HepG2 (cell line): Measurements from ENCODE around the gene LRP1B. TPM values are rescaled to one million over a fixed set of nuclear protein-coding genes. Genes with fewer than 3 reads are reported as not detected.

Experiments used
- ATAC-seq: fragments of 200-7000 bp; cut with Tn5 transposase; 3 replicates; pipeline ENCODE4 v1.9.1; 2020; ENCODE audit warnings: mild to moderate bottlenecking, moderate library complexity
- BruUV-seq: library from RNA; stranded (reverse); fragments of 400-500 nt; replicated peaks from 2 replicates; lab custom pipeline; 2021; lab: Mats Ljungman, UMichigan
- CTCF ChIA-PET: fragments of 300-600 bp; formaldehyde crosslinking; extraction: SDS; loops from one replicate; lab custom pipeline; 2021; ENCODE audit warnings: low total read pairs, inconsistent platforms, low intra/inter-chr PET ratio; lab: Yijun Ruan, JAX
- POLR2A ChIA-PET: fragments of 350-600 bp; sonication (Branson Sonifier 250); formaldehyde crosslinking; loops from one replicate; lab custom pipeline; 2020; ENCODE audit warnings: antibody characterized with exemption, inconsistent platforms; lab: Yijun Ruan, JAX
- DNase-seq: peaks from one replicate; pipeline ENCODE4 v3.0.0-alpha.2; 2015; ENCODE audit warnings: low spot score
- FAIRE-seq: peaks from 3 replicates; lab custom pipeline; 2011; peaks lifted over from hg19 to GRCh38; lab: Jason Lieb, UNC
- H2AFZ ChIP-seq: one replicate; pipeline ENCODE4 v1.6.1; 2011; ENCODE audit warnings: low read length, inconsistent platforms
- H3K27ac ChIP-seq: fragments of 300-600 bp; 3 replicates; pipeline ENCODE4 v1.8.0; 2011; ENCODE audit warnings: mixed run types, mild to moderate bottlenecking, mixed read lengths, low read length, inconsistent platforms; ENCODE audit not compliant: insufficient read depth; ENCODE audit errors: extremely low read length
- H3K27me3 ChIP-seq, 2 experiments: fragments of 200-600 bp in 1 of 2; 2 replicates in 1 of 2; 3 replicates in 1 of 2; pipeline versions ENCODE4 v1.6.0 to v1.8.0; 2011; ENCODE audit warnings: low read length in 2 of 2, mild to moderate bottlenecking in 2 of 2, moderate library complexity in 2 of 2, inconsistent platforms in 1 of 2; ENCODE audit not compliant: insufficient read depth in 2 of 2, control insufficient read depth in 1 of 2
- H3K36me3 ChIP-seq, 2 experiments: fragments of 200-600 bp in 1 of 2; replicated peaks in 1 of 2; 2 replicates in 1 of 2; 3 replicates in 1 of 2; pipeline versions ENCODE4 v1.5.1 to v1.8.0; 2011; ENCODE audit warnings: low read length in 2 of 2, inconsistent platforms in 1 of 2; ENCODE audit not compliant: insufficient read depth in 2 of 2, control insufficient read depth in 1 of 2
- H3K4me1 ChIP-seq: 2 replicates; pipeline ENCODE4 v1.5.1; 2012; ENCODE audit warnings: low read length, inconsistent platforms; ENCODE audit not compliant: insufficient read depth
- H3K4me2 ChIP-seq: 2 replicates; pipeline ENCODE4 v1.6.0; 2011; ENCODE audit warnings: low read depth, low read length, inconsistent platforms
- H3K4me3 ChIP-seq, 3 experiments: fragments of 200-600 bp in 1 of 3; sonication (generic), shearing (Covaris generic) in 1 of 3; replicated peaks in 1 of 3; 2 replicates each; pipeline ENCODE4 v1.5.1; 2011 to 2016; ENCODE audit warnings: low read length in 3 of 3, inconsistent platforms in 2 of 3, low read depth in 2 of 3, mild to moderate bottlenecking in 2 of 3, control low read depth in 1 of 3, mixed read lengths in 1 of 3; ENCODE audit not compliant: insufficient read depth in 1 of 3
- H3K79me2 ChIP-seq: one replicate; pipeline ENCODE4 v1.6.1; 2011; ENCODE audit warnings: low read length, inconsistent platforms; ENCODE audit not compliant: insufficient read depth
- H3K9ac ChIP-seq: 2 replicates; pipeline ENCODE4 v1.6.0; 2011; ENCODE audit warnings: mild to moderate bottlenecking, low read depth, low read length, inconsistent platforms; ENCODE audit not compliant: insufficient read depth
- H3K9me3 ChIP-seq: 2 replicates; pipeline ENCODE4 v1.5.1; 2012; ENCODE audit warnings: mild to moderate bottlenecking, low read length
- H4K20me1 ChIP-seq: 2 replicates; pipeline ENCODE4 v1.6.0; 2011; ENCODE audit warnings: inconsistent platforms, mild to moderate bottlenecking, low read length, moderate library complexity; ENCODE audit not compliant: insufficient read depth
- ATAD3A ChIP-seq: sonication (generic); formaldehyde crosslinking; IDR thresholded peaks from 2 replicates; pipeline ENCODE4 v1.4.0; 2020; ENCODE audit warnings: missing genetic modification reagents
- CHCHD3 ChIP-seq: sonication (generic); formaldehyde crosslinking; IDR thresholded peaks from 2 replicates; pipeline ENCODE4 v1.8.0; 2022; ENCODE audit warnings: mild to moderate bottlenecking, missing genetic modification reagents, moderate library complexity
- MAFF ChIP-seq: IDR thresholded peaks from 2 replicates; pipeline ENCODE4 v1.6.1; 2011; ENCODE audit warnings: low read depth, low read length, improper control_type of control experiment
- MAFK ChIP-seq, 2 experiments: IDR thresholded peaks in 1 of 2; conservative IDR thresholded peaks in 1 of 2; 2 replicates each; pipeline ENCODE4 v1.6.1; 2011; ENCODE audit warnings: improper control_type of control experiment in 2 of 2, low read length in 2 of 2
- NKX3-1 ChIP-seq: sonication (generic); formaldehyde crosslinking; IDR thresholded peaks from 2 replicates; pipeline ENCODE4 v1.5.0; 2020; ENCODE audit warnings: missing genetic modification reagents
- PHB2 ChIP-seq: fragments of 450-650 bp; IDR thresholded peaks from 2 replicates; pipeline ENCODE4 v1.6.1; 2018; ENCODE audit not compliant: partially characterized antibody
- SIX1 ChIP-seq: sonication (generic); formaldehyde crosslinking; IDR thresholded peaks from 2 replicates; pipeline ENCODE4 v1.4.0; 2020; ENCODE audit warnings: missing genetic modification reagents, borderline replicate concordance
- SMARCE1 ChIP-seq: fragments of 450-650 bp; IDR thresholded peaks from 2 replicates; pipeline ENCODE4 v1.6.1; 2017; ENCODE audit warnings: borderline replicate concordance
- STAG1 ChIP-seq: sonication (generic); formaldehyde crosslinking; IDR thresholded peaks from 2 replicates; pipeline ENCODE4 v1.4.0; 2020; ENCODE audit warnings: missing genetic modification reagents
- ZNF616 ChIP-seq: sonication (generic); formaldehyde crosslinking; IDR thresholded peaks from 2 replicates; pipeline ENCODE4 v1.5.0; 2020; ENCODE audit warnings: low read depth, mild to moderate bottlenecking, missing genetic modification reagents
- ZNF747 ChIP-seq: sonication (generic); formaldehyde crosslinking; IDR thresholded peaks from 2 replicates; pipeline ENCODE4 v1.8.1; 2023; ENCODE audit warnings: missing genetic modification reagents, mild to moderate bottlenecking, borderline replicate concordance
- WGBS: methylation state at CpG from one replicate; pipeline ENCODE4 v1.1.6; 2017; ENCODE audit warnings: low lambda C conversion rate; 5-methylcytosine and 5-hydroxymethylcytosine counted together
- in situ Hi-C: cut with HindIII; loops from 2 replicates; pipeline ENCODE4 v1.10.0; 2017; ENCODE audit warnings: low pct_unique_long_range_greater_than_20kb; ENCODE audit not compliant: extremely low pct_ligation_motif_present
- intact Hi-C: fragments of 100-400 bp; cut with micrococcal nuclease; formaldehyde crosslinking; loops from one replicate; pipeline ENCODE4 v1.10.0; 2022; ENCODE audit not compliant: unreplicated experiment
- polyA plus RNA-seq, 8 experiments: library from polyadenylated mRNA; depleted of rRNA in 3 of 8; stranded (reverse) in 7 of 8; unstranded in 1 of 8; fragments of >200 nt; fragmentation: Illumina TruSeq in 4 of 8; extraction: Trizol in 4 of 8; gene quantifications; 2 replicates each; pipeline versions ENCODE4 v1.2.1 to v1.2.3, GENCODE V29; 2011 to 2016; ENCODE audit warnings: low read depth in 4 of 8, missing spikeins in 1 of 8, mixed read lengths in 1 of 8; ENCODE audit not compliant: insufficient read depth in 1 of 8
- total RNA-seq, 5 experiments: library from RNA; depleted of rRNA; stranded (reverse); fragments of >200 nt; fragmentation: Illumina TruSeq; extraction: Trizol; gene quantifications; 2 replicates each; pipeline ENCODE4 v1.2.3, GENCODE V29; 2016; ENCODE audit warnings: low read depth in 1 of 5
- TF ChIP-seq, protein P1 (sequence below): IDR thresholded peaks from 2 replicates; pipeline ENCODE4 v1.6.1; 2016; ENCODE audit warnings: missing compliant biosample characterization, missing genetic modification reagents, borderline replicate concordance
- TF ChIP-seq, protein P2 (sequence below): fragments of 450-650 bp; IDR thresholded peaks from 2 replicates; pipeline ENCODE4 v1.6.1; 2016
- TF ChIP-seq, protein P3 (sequence below): sonication (generic); formaldehyde crosslinking; IDR thresholded peaks from 2 replicates; pipeline ENCODE4 v1.5.1; 2020; ENCODE audit warnings: mild to moderate bottlenecking, missing genetic modification reagents, borderline replicate concordance
- TF ChIP-seq, protein P4 (sequence below): IDR thresholded peaks from 2 replicates; pipeline ENCODE4 v1.6.1; 2016; ENCODE audit warnings: low read depth, missing genetic modification reagents, missing compliant biosample characterization

Gene LRP1B
- total and polyA plus RNA-seq, 2 of the 13 experiments (the other 11 are each of a cell fraction or from before 2014, with no cell fraction given): 0.04 TPM; not detected in 1

DNA sequence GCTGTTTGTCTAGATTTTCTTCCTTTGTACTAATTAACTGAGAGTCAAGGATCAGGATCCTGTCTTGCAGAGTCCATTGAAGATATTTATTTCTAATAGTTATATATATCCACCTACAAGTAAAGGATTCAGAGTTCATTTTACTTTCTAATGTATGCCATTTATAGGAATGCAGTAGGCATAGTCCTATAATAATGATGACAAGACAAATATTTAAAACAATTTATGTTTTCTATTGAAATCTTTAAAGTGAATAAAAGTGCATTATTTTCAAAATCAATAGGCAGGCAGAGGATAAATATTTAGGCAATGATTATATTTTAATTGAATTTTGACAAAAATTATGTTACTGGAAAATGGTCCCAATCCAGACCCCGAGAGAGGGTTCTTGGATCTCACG is 1919.9 kb downstream of the LRP1B start:
- H2AFZ ChIP-seq: no peak overlapping the region
- 26% methylated on average over 2 of the region's 2 CpGs for WGBS
- no peak overlapping the region for H3K27ac ChIP-seq
- FAIRE-seq: no peak
- no peak for ATAC-seq
- ChIA-PET POLR2A (no interaction called here), CTCF (no interaction called here)
- H3K36me3 ChIP-seq: no peaks in the 10 kb centered on the region
- no peaks in the 10 kb centered on the region for H3K4me1 ChIP-seq
- TF ChIP-seq MAFF: peak; percentile 82; the same call in 1 of the 2 replicates
- peak; percentile 83 to 90 for TF ChIP-seq MAFK (conservative IDR thresholded peaks at IDR 0.05 in 1 of 2, IDR thresholded peaks at IDR 0.05 in 1 of 2; ENCODE audit: low read length in 2 of 2)
- no peak for TF ChIP-seq ATAD3A (CRISPR knock-in tag)
- no peak for TF ChIP-seq PHB2
- TF ChIP-seq, protein P1, sequence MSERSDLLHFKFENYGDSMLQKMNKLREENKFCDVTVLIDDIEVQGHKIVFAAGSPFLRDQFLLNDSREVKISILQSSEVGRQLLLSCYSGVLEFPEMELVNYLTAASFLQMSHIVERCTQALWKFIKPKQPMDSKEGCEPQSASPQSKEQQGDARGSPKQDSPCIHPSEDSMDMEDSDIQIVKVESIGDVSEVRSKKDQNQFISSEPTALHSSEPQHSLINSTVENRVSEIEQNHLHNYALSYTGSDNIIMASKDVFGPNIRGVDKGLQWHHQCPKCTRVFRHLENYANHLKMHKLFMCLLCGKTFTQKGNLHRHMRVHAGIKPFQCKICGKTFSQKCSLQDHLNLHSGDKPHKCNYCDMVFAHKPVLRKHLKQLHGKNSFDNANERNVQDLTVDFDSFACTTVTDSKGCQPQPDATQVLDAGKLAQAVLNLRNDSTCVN (CRISPR knock-in tag): no peak
- no peak for TF ChIP-seq CHCHD3 (CRISPR knock-in tag)
- no peak for TF ChIP-seq SMARCE1
- TF ChIP-seq ZNF616 (CRISPR knock-in tag): no peak
- TF ChIP-seq, protein P2, sequence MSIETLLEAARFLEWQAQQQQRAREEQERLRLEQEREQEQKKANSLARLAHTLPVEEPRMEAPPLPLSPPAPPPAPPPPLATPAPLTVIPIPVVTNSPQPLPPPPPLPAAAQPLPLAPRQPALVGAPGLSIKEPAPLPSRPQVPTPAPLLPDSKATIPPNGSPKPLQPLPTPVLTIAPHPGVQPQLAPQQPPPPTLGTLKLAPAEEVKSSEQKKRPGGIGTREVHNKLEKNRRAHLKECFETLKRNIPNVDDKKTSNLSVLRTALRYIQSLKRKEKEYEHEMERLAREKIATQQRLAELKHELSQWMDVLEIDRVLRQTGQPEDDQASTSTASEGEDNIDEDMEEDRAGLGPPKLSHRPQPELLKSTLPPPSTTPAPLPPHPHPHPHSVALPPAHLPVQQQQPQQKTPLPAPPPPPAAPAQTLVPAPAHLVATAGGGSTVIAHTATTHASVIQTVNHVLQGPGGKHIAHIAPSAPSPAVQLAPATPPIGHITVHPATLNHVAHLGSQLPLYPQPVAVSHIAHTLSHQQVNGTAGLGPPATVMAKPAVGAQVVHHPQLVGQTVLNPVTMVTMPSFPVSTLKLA: no peak
- TF ChIP-seq, protein P3, sequence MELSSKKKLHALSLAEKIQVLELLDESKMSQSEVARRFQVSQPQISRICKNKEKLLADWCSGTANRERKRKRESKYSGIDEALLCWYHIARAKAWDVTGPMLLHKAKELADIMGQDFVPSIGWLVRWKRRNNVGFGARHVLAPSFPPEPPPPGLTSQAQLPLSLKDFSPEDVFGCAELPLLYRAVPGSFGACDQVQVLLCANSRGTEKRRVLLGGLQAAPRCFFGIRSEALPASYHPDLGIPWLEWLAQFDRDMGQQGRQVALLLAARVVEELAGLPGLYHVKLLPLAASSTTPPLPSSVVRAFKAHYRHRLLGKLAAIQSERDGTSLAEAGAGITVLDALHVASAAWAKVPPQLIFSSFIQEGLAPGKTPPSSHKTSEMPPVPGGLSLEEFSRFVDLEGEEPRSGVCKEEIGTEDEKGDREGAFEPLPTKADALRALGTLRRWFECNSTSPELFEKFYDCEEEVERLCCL (CRISPR knock-in tag): no peak
- TF ChIP-seq ZNF747 (CRISPR knock-in tag): no peak
- TF ChIP-seq, protein P4, sequence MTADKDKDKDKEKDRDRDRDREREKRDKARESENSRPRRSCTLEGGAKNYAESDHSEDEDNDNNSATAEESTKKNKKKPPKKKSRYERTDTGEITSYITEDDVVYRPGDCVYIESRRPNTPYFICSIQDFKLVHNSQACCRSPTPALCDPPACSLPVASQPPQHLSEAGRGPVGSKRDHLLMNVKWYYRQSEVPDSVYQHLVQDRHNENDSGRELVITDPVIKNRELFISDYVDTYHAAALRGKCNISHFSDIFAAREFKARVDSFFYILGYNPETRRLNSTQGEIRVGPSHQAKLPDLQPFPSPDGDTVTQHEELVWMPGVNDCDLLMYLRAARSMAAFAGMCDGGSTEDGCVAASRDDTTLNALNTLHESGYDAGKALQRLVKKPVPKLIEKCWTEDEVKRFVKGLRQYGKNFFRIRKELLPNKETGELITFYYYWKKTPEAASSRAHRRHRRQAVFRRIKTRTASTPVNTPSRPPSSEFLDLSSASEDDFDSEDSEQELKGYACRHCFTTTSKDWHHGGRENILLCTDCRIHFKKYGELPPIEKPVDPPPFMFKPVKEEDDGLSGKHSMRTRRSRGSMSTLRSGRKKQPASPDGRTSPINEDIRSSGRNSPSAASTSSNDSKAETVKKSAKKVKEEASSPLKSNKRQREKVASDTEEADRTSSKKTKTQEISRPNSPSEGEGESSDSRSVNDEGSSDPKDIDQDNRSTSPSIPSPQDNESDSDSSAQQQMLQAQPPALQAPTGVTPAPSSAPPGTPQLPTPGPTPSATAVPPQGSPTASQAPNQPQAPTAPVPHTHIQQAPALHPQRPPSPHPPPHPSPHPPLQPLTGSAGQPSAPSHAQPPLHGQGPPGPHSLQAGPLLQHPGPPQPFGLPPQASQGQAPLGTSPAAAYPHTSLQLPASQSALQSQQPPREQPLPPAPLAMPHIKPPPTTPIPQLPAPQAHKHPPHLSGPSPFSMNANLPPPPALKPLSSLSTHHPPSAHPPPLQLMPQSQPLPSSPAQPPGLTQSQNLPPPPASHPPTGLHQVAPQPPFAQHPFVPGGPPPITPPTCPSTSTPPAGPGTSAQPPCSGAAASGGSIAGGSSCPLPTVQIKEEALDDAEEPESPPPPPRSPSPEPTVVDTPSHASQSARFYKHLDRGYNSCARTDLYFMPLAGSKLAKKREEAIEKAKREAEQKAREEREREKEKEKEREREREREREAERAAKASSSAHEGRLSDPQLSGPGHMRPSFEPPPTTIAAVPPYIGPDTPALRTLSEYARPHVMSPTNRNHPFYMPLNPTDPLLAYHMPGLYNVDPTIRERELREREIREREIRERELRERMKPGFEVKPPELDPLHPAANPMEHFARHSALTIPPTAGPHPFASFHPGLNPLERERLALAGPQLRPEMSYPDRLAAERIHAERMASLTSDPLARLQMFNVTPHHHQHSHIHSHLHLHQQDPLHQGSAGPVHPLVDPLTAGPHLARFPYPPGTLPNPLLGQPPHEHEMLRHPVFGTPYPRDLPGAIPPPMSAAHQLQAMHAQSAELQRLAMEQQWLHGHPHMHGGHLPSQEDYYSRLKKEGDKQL (CRISPR knock-in tag): no peak
- TF ChIP-seq SIX1 (CRISPR knock-in tag): no peak
- no peak for TF ChIP-seq STAG1
- TF ChIP-seq NKX3-1 (CRISPR knock-in tag): no peak
- H3K9me3 ChIP-seq: no peaks in the 10 kb centered on the region
- H3K79me2 ChIP-seq: no peaks in the 10 kb centered on the region
- no peaks in the 10 kb centered on the region for H3K27me3 ChIP-seq
- in situ Hi-C loops (no loop called here), intact Hi-C loops (no loop called here)
- no peak for DNase-seq
- H3K4me2 ChIP-seq: no peak overlapping the region
- H4K20me1 ChIP-seq: no peaks in the 10 kb centered on the region
- no peak overlapping the region for H3K4me3 ChIP-seq
- H3K9ac ChIP-seq: no peak overlapping the region
- no TSS peak for BruUV-seq
